CD4-positive, alpha-beta T cell treated with Interleukin-4 for 1 hour (primary cell): Measurements from ENCODE around the gene TNIK.

Experiments used
- DNase-seq, 2 donors: peaks; one replicate each; pipeline ENCODE4 v3.0.0-alpha.2; 2020 to 2022

TNIK gene

DNA sequence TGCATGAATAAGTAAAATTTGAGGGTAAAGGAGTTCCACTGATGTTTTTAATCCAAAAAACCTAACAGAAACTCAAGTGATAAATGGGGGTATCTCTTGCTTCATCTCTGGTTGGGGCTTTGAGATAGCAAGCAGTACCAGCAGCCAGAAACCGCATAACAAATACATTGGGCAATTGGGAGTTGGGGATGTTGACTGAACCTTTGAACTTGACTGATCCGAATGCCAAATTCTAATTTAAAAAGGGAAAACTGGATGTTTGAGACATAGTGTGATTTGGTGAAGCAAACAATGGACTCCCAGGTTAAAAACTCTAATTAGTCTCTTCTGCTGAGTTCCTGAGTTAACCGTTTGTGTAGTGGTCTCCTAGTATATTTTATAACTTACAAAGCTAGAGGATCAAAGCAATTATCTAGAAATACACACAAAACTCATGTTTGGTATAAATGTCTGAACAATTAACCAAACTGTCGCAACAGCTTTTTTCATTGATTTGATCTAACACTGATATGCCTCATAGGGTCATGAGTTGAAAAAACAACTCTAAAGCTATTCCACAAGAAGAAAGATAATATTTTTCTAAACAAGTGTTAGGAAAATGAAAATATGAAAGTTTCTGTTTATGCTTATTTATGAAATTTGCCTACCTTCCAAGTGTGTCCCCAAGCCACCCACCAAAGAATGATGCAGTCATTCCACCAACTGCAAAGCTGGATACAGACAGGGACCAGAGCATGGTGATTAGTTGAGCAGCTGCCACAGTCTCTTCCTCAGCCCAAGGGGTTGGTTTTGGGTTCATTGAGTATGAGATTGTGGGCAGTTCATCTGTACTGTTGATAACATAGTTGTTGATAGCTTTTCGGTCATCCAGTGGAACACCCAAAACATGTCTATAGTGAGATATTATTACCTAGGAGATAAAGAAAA, 446.1 kb downstream of the TNIK start:
- DNase-seq: no peak

DNA sequence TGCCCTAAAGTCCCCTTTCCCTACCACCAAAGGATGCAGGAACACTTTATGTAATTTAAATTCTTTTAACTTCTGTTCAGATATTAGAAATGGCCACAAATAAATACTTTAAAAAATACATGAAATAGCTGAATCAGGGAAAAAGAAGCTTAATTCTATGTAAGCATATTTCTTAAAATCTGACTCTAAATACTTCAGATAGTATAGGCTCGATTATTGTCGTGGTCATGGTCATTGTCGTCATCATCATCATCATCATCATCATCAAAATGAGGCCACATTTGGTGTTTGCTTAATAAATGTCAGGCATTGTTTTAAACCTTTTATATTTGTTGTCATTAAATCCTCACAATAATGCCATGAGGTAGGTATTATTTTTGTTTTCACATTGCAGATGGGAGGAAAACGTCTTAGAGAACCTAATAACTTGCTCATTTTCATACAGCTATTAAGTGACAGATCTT, 448.3 kb downstream of the TNIK start:
- no peak for DNase-seq
